ENCODE results near the gene TBX4.

DNA sequence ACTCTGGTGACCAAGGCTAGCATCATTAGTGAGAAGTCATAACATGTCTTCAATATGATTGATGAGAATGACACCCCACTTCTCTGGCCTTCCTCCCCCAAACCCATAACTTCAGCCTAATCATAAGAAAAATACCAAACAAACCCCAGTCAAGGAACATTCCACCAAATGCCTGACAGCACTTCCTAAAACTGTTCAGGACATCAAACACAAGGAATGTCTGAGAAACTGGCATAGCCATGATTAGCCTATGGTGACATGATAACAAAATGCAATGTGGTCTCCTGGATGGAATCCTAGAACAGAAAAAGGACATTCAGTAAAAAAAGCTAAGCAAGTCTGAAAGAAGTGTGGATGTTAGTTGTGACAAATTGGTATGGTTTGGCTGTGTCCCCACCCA lies 24.7 kb upstream of the TBX4 start:
- TF ChIP-seq POLR2A (IDR thresholded peaks at IDR 0.05), result no peak
- TF ChIP-seq CTCF (IDR thresholded peaks at IDR 0.05), result no peak
- TF ChIP-seq POLR2AphosphoS5 (IDR thresholded peaks at IDR 0.05), result no peak

Measured in breast epithelium (tissue), 3 donors.